ENCODE results near the gene C4orf50.

Gene C4orf50

DNA sequence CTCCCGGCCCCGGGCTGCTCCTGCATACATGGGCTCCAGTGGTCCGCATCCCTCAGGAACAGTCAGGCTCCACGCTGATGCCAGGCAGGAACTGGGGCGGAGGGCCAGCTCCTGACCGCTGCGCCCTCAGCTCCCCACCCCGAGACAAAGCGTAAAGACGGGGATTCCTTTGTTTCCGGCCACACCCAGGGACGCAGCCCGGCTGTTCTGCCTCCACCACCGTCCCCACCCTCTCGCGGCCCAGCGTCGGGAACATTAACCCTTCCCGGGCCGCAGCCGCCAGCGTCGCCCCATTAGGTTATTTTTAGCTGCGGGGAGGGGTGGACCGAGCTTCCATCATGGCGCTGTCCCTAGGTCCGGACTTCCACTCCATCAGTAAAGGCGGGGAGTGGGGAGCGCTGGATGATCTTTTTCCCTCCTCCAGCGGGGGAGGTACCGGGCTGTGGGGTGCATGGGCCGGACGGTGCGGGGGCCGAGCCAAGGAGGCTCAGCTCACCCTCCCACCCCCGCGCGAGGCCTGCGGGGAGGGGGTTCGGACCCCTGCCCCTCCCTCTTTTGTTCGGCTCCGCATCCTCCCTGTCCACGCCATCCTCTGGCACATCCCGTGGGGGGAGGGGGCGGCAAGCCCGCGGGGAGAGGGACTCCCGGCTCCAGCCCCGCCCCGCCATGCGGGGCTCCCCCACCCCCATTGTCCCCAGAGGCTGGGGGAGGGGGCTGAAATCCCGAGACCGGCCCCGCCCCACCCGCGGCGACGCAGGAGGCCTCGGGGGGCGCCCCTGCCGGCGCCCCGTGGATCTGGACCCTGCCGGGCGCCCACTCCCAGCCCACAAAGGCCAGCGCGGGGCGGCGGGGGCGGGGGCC is 130.6 kb downstream of the C4orf50 start:
- Histone ChIP-seq H2AFZ (ENCODE audit: low read length) (no peak overlapping the region), H3K4me2 (ENCODE audit: low read length) (no peak overlapping the region), H4K20me1 (ENCODE audit: insufficient read depth, low read length) (no peaks in the 10 kb centered on the region)

DNA sequence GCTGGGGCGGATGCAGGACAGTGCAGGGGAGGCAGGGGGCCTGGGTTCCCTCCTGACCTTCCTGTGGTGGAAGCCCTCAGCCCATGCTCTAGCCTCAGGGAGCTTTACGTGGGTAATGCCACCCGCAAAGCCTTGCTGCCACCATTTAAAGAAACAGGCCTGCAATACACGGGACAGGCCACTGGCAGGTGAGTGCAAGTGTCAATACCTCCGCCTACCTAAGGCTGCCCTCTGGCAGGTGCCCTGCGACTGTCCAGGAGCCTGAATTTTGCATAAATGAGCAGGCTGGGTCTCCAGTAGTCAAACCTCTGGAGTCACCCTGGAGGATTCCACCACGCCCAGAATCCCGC is 131.2 kb downstream of the C4orf50 start:
- no peak overlapping the region for H3K27ac ChIP-seq (ENCODE audit: low read depth, low read length, poor library complexity, severe bottlenecking)
- no peak overlapping the region for H3K4me2 ChIP-seq (ENCODE audit: low read length)
- H3K4me3 ChIP-seq (ENCODE audit: low read depth, low read length, poor library complexity, severe bottlenecking): no peak overlapping the region

More for the DNA sequence above, 130.6 kb downstream of the C4orf50 start:
- Histone ChIP-seq H3F3A (ENCODE audit: insufficient read depth, low read length) (no peaks in the 10 kb centered on the region), H3K27ac (ENCODE audit: low read depth, low read length, poor library complexity, severe bottlenecking) (no peak overlapping the region), H3K36me3 (ENCODE audit: insufficient read depth, low read length) (no peaks in the 10 kb centered on the region), H3K9me2 (ENCODE audit: low read depth, low read length) (no peaks in the 10 kb centered on the region), H3K9me3 (ENCODE audit: low read length) (no peaks in the 10 kb centered on the region), H3K9ac (ENCODE audit: low read length) (no peak overlapping the region), H3K79me2 (ENCODE audit: insufficient read depth, low read length) (no peaks in the 10 kb centered on the region), H3K27me3 (ENCODE audit: insufficient read depth, low read length) (no peaks in the 10 kb centered on the region), H3K4me3 (ENCODE audit: low read depth, low read length, poor library complexity, severe bottlenecking) (no peak overlapping the region), H3K4me1 (ENCODE audit: insufficient read depth, low read length, severe bottlenecking) (no peaks in the 10 kb centered on the region)
- no peak for TF ChIP-seq EZH2 (IDR thresholded peaks at IDR 0.05; ENCODE audit: borderline replicate concordance, low read length)
- TF ChIP-seq, protein P1, sequence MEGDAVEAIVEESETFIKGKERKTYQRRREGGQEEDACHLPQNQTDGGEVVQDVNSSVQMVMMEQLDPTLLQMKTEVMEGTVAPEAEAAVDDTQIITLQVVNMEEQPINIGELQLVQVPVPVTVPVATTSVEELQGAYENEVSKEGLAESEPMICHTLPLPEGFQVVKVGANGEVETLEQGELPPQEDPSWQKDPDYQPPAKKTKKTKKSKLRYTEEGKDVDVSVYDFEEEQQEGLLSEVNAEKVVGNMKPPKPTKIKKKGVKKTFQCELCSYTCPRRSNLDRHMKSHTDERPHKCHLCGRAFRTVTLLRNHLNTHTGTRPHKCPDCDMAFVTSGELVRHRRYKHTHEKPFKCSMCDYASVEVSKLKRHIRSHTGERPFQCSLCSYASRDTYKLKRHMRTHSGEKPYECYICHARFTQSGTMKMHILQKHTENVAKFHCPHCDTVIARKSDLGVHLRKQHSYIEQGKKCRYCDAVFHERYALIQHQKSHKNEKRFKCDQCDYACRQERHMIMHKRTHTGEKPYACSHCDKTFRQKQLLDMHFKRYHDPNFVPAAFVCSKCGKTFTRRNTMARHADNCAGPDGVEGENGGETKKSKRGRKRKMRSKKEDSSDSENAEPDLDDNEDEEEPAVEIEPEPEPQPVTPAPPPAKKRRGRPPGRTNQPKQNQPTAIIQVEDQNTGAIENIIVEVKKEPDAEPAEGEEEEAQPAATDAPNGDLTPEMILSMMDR (IDR thresholded peaks at IDR 0.05; ENCODE audit: low read length): no peak

DNA sequence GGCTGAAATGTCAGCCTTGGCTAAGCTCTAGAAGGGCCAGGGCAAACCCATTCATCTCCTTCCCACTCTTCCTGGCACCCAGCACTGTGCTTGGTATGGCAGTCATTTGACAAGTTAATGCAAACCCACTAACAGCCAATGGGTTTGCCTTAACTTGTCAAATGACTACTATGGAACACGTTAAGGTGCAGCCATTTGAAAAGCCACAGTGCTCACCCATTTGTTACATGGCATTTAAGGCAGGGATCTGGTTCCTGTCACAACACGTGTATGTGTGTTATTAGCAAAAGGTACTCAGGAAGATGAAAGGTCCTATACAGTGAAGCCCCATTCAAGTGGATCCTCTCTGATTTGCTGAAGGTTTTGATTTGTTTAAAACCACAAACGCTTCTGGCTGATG is 132.5 kb downstream of the C4orf50 start:
- no peaks in the 10 kb centered on the region for H3K27me3 ChIP-seq (ENCODE audit: insufficient read depth, low read length)
- H2AFZ ChIP-seq (ENCODE audit: low read length): no peak overlapping the region
- no peaks in the 10 kb centered on the region for H3K4me1 ChIP-seq (ENCODE audit: insufficient read depth, low read length, severe bottlenecking)
- H4K20me1 ChIP-seq (ENCODE audit: insufficient read depth, low read length): no peaks in the 10 kb centered on the region
- no peak overlapping the region for H3K9ac ChIP-seq (ENCODE audit: low read length)
- H3K4me3 ChIP-seq (ENCODE audit: low read depth, low read length, poor library complexity, severe bottlenecking): no peak overlapping the region
- H3K27ac ChIP-seq (ENCODE audit: low read depth, low read length, poor library complexity, severe bottlenecking): no peak overlapping the region
- no peaks in the 10 kb centered on the region for H3K36me3 ChIP-seq (ENCODE audit: insufficient read depth, low read length)
- H3K9me3 ChIP-seq (ENCODE audit: low read length): no peaks in the 10 kb centered on the region
- no peaks in the 10 kb centered on the region for H3K79me2 ChIP-seq (ENCODE audit: insufficient read depth, low read length)
- TF ChIP-seq, protein P1 (IDR thresholded peaks at IDR 0.05; ENCODE audit: low read length): no peak
- no peak for TF ChIP-seq EZH2 (IDR thresholded peaks at IDR 0.05; ENCODE audit: borderline replicate concordance, low read length)
- H3K4me2 ChIP-seq (ENCODE audit: low read length): no peak overlapping the region
- no peaks in the 10 kb centered on the region for H3K9me2 ChIP-seq (ENCODE audit: low read depth, low read length)
- H3F3A ChIP-seq (ENCODE audit: insufficient read depth, low read length): no peaks in the 10 kb centered on the region

More for the DNA sequence above, 131.2 kb downstream of the C4orf50 start:
- Histone ChIP-seq H4K20me1 (ENCODE audit: insufficient read depth, low read length) (no peaks in the 10 kb centered on the region), H3F3A (ENCODE audit: insufficient read depth, low read length) (no peaks in the 10 kb centered on the region), H3K4me1 (ENCODE audit: insufficient read depth, low read length, severe bottlenecking) (no peaks in the 10 kb centered on the region), H2AFZ (ENCODE audit: low read length) (no peak overlapping the region), H3K27me3 (ENCODE audit: insufficient read depth, low read length) (no peaks in the 10 kb centered on the region), H3K9me3 (ENCODE audit: low read length) (no peaks in the 10 kb centered on the region), H3K9me2 (ENCODE audit: low read depth, low read length) (no peaks in the 10 kb centered on the region), H3K36me3 (ENCODE audit: insufficient read depth, low read length) (no peaks in the 10 kb centered on the region), H3K79me2 (ENCODE audit: insufficient read depth, low read length) (no peaks in the 10 kb centered on the region), H3K9ac (ENCODE audit: low read length) (no peak overlapping the region)
- no peak for TF ChIP-seq EZH2 (IDR thresholded peaks at IDR 0.05; ENCODE audit: borderline replicate concordance, low read length)
- TF ChIP-seq, protein P1 (IDR thresholded peaks at IDR 0.05; ENCODE audit: low read length): no peak

Data from OCI-LY1 (cell line).